ENCODE data around the gene ENO3.
A peak's percentile ranks its signal among the peaks of the same experiment; 100 is the strongest.
"Not testable (repeated sequence)": the region's sequence is repeated elsewhere in the genome, so short reads cannot be mapped to it uniquely, and the experiment has no call there.

The ENO3 gene

DNA sequence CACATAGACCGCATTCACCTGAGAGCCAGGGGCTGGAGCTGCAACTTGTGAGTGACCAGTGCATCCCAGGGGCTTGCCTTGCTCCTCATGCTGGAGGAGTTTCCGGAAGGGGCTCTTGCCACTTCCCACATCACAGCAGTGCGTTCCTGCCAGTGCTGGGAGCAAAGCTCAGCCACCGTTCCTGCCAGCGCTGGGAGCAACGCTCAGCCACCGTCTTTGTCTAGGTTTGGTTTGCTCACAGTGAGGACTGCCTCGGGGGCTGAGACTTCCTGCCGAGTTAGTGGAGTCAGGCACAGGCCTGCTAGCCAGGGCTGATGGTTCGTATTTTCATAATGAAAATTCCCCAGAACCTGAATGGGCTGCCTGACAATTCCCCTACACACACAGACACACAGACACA is 42.6 kb upstream of the ENO3 start:
- Histone ChIP-seq H3K4me1 (peaks cover 0 to 18% (median 3%) of the 10 kb centered on the region in 4 donors), H3K36me3 (no peaks in the 10 kb centered on the region), H3K4me3 (no peak overlapping the region), H3K9me3 (no peaks in the 10 kb centered on the region), H3K27ac (peak overlapping the region in 1 of 2 donors; percentile 32), H3K27me3 (peaks cover 0 to 8% of the 10 kb centered on the region in 2 donors)
- intact Hi-C loops (cut with DNase I; ENCODE audit: low total_unique reads) = loop anchor here (2.0 to 5.0 kb wide), 2 partner anchors 78 to 154 kb away; partner anchors contain the start of gene CAMTA2
- TF ChIP-seq, protein P1, sequence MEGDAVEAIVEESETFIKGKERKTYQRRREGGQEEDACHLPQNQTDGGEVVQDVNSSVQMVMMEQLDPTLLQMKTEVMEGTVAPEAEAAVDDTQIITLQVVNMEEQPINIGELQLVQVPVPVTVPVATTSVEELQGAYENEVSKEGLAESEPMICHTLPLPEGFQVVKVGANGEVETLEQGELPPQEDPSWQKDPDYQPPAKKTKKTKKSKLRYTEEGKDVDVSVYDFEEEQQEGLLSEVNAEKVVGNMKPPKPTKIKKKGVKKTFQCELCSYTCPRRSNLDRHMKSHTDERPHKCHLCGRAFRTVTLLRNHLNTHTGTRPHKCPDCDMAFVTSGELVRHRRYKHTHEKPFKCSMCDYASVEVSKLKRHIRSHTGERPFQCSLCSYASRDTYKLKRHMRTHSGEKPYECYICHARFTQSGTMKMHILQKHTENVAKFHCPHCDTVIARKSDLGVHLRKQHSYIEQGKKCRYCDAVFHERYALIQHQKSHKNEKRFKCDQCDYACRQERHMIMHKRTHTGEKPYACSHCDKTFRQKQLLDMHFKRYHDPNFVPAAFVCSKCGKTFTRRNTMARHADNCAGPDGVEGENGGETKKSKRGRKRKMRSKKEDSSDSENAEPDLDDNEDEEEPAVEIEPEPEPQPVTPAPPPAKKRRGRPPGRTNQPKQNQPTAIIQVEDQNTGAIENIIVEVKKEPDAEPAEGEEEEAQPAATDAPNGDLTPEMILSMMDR (IDR thresholded peaks at IDR 0.05) = no peak
- no peak for DNase-seq

DNA sequence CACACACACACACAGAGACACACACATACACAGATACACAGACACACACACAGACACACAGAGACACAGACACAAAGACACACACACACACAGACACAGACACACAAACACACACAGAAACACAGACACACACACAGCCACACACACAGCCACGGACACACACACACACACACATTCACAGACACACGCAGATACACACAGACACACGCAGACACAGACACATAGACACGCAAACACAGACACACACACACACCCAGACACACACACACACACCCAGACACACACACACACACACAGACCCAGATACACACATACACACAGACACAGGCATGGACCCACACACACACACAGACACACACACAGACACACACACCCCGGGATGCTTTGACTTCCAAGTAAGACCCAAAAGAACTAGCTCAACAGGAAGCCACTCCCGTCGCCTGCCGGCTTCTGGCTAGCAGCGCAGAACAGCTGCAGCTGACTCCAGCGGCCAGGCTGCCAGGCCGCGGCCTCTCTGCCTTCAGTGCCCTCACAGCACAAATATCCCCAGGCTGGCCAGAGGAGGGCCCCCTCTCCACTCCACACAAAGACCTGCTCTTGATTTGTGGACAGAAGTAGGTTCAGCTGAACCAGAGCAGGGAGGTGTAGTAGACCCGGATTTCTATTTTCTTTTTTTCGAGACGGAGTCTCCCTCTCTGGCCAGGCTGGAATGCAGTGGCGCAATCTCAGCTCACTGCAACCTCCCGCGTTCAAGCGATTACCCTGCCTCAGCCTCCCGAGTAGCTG is 42.0 kb upstream of the ENO3 start:
- Histone ChIP-seq H3K4me3 (no peak overlapping the region), H3K9me3 (no peaks in the 10 kb centered on the region)
- intact Hi-C loops (cut with DNase I; ENCODE audit: low total_unique reads) = loop anchor here (2.0 to 5.0 kb wide), 2 partner anchors 78 to 153 kb away; partner anchors contain the start of gene CAMTA2

DNA sequence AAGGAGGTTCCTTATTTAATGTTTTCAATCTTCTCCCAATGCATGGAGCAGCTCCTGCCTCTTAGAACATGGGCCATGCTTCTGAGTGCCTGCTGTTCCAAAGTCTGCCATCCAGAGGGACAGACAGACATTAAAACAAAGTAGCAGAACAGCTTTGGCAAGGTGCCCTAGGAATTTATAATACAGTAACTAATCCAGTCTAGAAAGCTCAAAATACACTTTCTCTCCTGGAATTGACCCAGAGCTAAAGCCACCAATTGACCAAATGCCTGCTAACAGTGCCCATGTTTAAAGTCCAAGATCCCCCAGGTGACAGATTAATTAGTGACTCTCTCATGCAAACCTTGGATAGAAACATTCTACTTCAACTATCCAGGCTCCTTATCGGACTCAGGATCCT is 36.9 kb upstream of the ENO3 start:
- Histone ChIP-seq H3K27ac (no peak overlapping the region), H3K36me3 (no peaks in the 10 kb centered on the region), H3K9me3 (no peaks in the 10 kb centered on the region), H3K4me1 (peaks cover 0 to 9% (median 3%) of the 10 kb centered on the region in 4 donors), H3K27me3 (peaks cover 0 to 5% of the 10 kb centered on the region in 2 donors), H3K4me3 (no peak overlapping the region)
- intact Hi-C loops (cut with DNase I; ENCODE audit: low total_unique reads) = no loop called here
- DNase-seq = no peak
- TF ChIP-seq, protein P1 (IDR thresholded peaks at IDR 0.05) = no peak

More for the DNA sequence above, 42.0 kb upstream of the ENO3 start:
- TF ChIP-seq, protein P1 (IDR thresholded peaks at IDR 0.05) = peak; percentile 85
- Histone ChIP-seq H3K27me3 (peaks cover 0 to 6% of the 10 kb centered on the region in 2 donors), H3K27ac (peak overlapping the region; percentile 21 to 32), H3K4me1 (peaks cover 0 to 14% (median 3%) of the 10 kb centered on the region in 4 donors), H3K36me3 (no peaks in the 10 kb centered on the region)
- peak; percentile 93 to 95 for DNase-seq

DNA sequence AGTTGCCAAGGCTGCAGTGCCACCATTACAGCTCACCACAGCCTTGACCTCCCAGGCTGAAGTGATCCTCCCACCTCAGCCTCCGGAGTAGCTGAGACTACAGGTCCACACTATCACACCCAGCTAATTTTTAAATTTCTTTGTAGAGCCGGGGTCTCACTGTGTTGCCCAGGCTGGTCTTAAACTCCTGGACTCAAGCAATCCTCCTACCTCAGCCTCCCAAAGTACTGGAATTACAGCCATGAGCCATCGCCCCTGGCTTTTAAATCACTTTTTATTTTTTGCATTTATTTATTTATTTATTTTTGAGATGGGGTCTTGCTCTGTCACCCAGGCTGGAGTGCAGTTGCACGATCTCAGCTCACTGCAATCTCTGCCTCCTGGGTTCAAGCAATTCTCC is 36.4 kb upstream of the ENO3 start:
- H3K4me1 ChIP-seq; H3K27me3 ChIP-seq; intact Hi-C loops (cut with DNase I; ENCODE audit: low total_unique reads); H3K36me3 ChIP-seq; H3K27ac ChIP-seq; H3K4me3 ChIP-seq; DNase-seq; H3K9me3 ChIP-seq: not testable (repeated sequence)

DNA sequence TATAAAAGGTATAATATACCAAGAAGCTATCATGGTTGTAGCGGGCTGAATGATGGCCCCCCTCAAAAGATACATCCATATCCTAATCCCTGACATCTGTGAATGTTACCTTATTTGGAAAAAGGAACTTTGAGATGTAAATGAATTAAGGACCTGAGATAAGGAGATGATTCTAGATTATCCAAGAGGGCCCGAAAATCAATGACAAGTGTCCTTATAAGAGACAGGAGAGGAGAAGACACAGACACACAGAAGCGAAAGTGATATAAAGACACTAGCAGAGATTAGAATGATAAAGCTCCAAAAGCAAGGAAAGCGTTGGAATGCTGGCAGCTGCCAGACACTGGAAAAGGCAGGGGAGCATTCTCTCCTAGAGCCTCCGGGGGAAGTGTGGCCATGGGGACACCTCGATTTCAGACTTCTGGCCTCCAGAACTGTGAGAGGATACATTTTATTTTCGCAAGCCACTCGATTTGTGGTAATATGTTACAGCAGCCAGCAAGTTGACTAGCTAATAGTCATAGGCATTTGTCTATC is 31.3 kb upstream of the ENO3 start:
- Histone ChIP-seq H3K27me3 (peaks cover 0 to 5% of the 10 kb centered on the region in 2 donors), H3K4me1 (no peaks in the 10 kb centered on the region), H3K27ac (no peak overlapping the region), H3K4me3 (no peak overlapping the region), H3K36me3 (no peaks in the 10 kb centered on the region), H3K9me3 (no peaks in the 10 kb centered on the region)
- DNase-seq = no peak
- intact Hi-C loops (cut with DNase I; ENCODE audit: low total_unique reads) = no loop called here
- TF ChIP-seq, protein P1 (IDR thresholded peaks at IDR 0.05) = no peak

DNA sequence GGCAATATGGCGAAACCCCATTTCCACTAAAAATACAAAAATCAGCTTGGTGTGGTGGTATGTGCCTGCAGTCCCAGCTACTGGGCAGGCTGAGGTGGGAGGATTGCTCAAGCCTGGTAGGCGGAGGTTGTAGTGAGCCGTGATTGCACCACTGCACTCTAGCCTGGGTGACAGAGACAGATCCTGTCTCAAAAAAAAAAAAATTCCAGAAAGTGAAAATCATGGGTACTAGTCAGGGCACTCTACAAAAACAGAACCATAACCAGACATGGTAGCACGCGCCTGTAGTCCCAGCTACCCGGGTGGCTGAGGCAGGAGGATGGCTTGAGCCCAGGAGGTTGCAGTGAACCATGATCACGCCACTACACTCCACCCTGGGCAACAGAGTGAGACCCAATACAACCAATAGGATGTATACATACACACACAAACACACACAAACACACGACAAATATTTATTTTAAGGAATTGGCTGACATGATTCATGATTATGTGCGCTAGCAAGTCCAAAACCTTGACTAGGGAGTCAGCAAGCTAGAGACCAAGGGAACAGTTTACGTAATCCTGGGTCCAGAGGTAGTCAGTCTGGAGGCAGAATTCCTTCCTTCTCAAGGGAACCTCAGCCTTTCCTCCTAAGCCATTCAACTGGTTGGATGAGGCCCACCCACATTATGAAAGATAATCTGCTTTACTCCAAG is 30.4 kb upstream of the ENO3 start:
- Histone ChIP-seq H3K27ac (no peak overlapping the region), H3K4me1 (no peaks in the 10 kb centered on the region), H3K27me3 (peaks cover 0 to 5% of the 10 kb centered on the region in 2 donors), H3K36me3 (no peaks in the 10 kb centered on the region), H3K9me3 (no peaks in the 10 kb centered on the region), H3K4me3 (no peak overlapping the region)
- TF ChIP-seq, protein P1 (IDR thresholded peaks at IDR 0.05) = no peak
- intact Hi-C loops (cut with DNase I; ENCODE audit: low total_unique reads) = no loop called here
- no peak for DNase-seq

All from tibial artery (tissue), 4 donors.